ENCODE results near the gene COL4A2.

COL4A2 gene

GRCh38 chr13:110442930-110443621, 136.0 kb downstream of the COL4A2 start:
- DNase-seq (ENCODE audit: extremely low spot score), result no peak
- TF ChIP-seq TARDBP (IDR thresholded peaks at IDR 0.05) (no peak), HDGF (IDR thresholded peaks at IDR 0.05; ENCODE audit: borderline replicate concordance) (no peak), ZNF384 (IDR thresholded peaks at IDR 0.05) (no peak), FOXA1 (IDR thresholded peaks at IDR 0.05) (no peak), LEF1 (IDR thresholded peaks at IDR 0.05; ENCODE audit: borderline replicate concordance) (no peak), ARNT (IDR thresholded peaks at IDR 0.05) (no peak), L3MBTL2 (conservative IDR thresholded peaks at IDR 0.05) (no peak), CTBP1 (IDR thresholded peaks at IDR 0.05; ENCODE audit: borderline replicate concordance) (no peak), PKNOX1 (IDR thresholded peaks at IDR 0.05) (no peak), FOXM1 (IDR thresholded peaks at IDR 0.05; ENCODE audit: borderline replicate concordance) (no peak), SP1 (IDR thresholded peaks at IDR 0.05) (no peak), ELF4 (IDR thresholded peaks at IDR 0.05) (no peak), NFRKB (IDR thresholded peaks at IDR 0.05) (no peak)
- ChIA-PET POLR2A (no interaction called here), CTCF (no interaction called here)

GRCh38 chr13:110443622-110444225, 136.6 kb downstream of the COL4A2 start:
- ChIA-PET CTCF (interaction anchor here (1.0 to 1.2 kb wide), 2 partner anchors 12 to 222 kb away, joined by 3 read pairs; no protein-coding TSS in a partner anchor), POLR2A (no interaction called here)
- no peak for DNase-seq (ENCODE audit: extremely low spot score)
- TF ChIP-seq ZNF384 (IDR thresholded peaks at IDR 0.05) (no peak), NFRKB (IDR thresholded peaks at IDR 0.05) (no peak), CTBP1 (IDR thresholded peaks at IDR 0.05; ENCODE audit: borderline replicate concordance) (no peak), TARDBP (IDR thresholded peaks at IDR 0.05) (no peak), SUZ12 (IDR thresholded peaks at IDR 0.05) (no peak), BHLHE40 (IDR thresholded peaks at IDR 0.05; ENCODE audit: borderline replicate concordance) (no peak), FOXK2 (IDR thresholded peaks at IDR 0.05) (no peak), PKNOX1 (IDR thresholded peaks at IDR 0.05) (no peak)

- POLR2A ChIA-PET, result no interaction called here
- TF ChIP-seq NFRKB (IDR thresholded peaks at IDR 0.05) (no peak), L3MBTL2 (conservative IDR thresholded peaks at IDR 0.05) (no peak), ZNF384 (IDR thresholded peaks at IDR 0.05) (no peak), SUZ12 (IDR thresholded peaks at IDR 0.05) (no peak), ARNT (IDR thresholded peaks at IDR 0.05) (no peak), CTBP1 (IDR thresholded peaks at IDR 0.05; ENCODE audit: borderline replicate concordance) (no peak), ELF4 (IDR thresholded peaks at IDR 0.05) (no peak), BHLHE40 (IDR thresholded peaks at IDR 0.05; ENCODE audit: borderline replicate concordance) (no peak), FOXM1 (IDR thresholded peaks at IDR 0.05; ENCODE audit: borderline replicate concordance) (no peak)
- DNase-seq (ENCODE audit: extremely low spot score), result no peak
- CTCF ChIA-PET, result interaction anchor here (1.0 to 1.2 kb wide), 2 partner anchors 12 to 222 kb away, joined by 3 read pairs; no protein-coding TSS in a partner anchor
These were observed 137.2 kb downstream of the COL4A2 start for GRCh38 chr13:110444226-110444653.

- ChIA-PET POLR2A (no interaction called here), CTCF (interaction anchor here (1.2 kb wide), 1 partner anchor 223 kb away, joined by 3 read pairs; no protein-coding TSS in a partner anchor)
- no peak for DNase-seq (ENCODE audit: extremely low spot score)
- TF ChIP-seq NFRKB (IDR thresholded peaks at IDR 0.05), result no peak
These were observed 138.1 kb downstream of the COL4A2 start for GRCh38 chr13:110445183-110445582.

- TF ChIP-seq TARDBP (IDR thresholded peaks at IDR 0.05), result no peak
- TF ChIP-seq ZNF384 (IDR thresholded peaks at IDR 0.05), result no peak
- TF ChIP-seq FOXM1 (IDR thresholded peaks at IDR 0.05; ENCODE audit: borderline replicate concordance), result no peak
- TF ChIP-seq BHLHE40 (IDR thresholded peaks at IDR 0.05; ENCODE audit: borderline replicate concordance), result no peak
- TF ChIP-seq L3MBTL2 (conservative IDR thresholded peaks at IDR 0.05), result no peak
- CTCF ChIA-PET, result interaction anchor here (1.2 kb wide), 1 partner anchor 10 kb away, joined by 3 read pairs; no protein-coding TSS in a partner anchor
- POLR2A ChIA-PET, result no interaction called here
- no peak for DNase-seq (ENCODE audit: extremely low spot score)
These were observed 138.9 kb downstream of the COL4A2 start for GRCh38 chr13:110445722-110446574.

GRCh38 chr13:110446575-110446890, 139.4 kb downstream of the COL4A2 start:
- TF ChIP-seq HDGF (IDR thresholded peaks at IDR 0.05; ENCODE audit: borderline replicate concordance) (no peak), ELF4 (IDR thresholded peaks at IDR 0.05) (no peak), FOXK2 (IDR thresholded peaks at IDR 0.05) (no peak), ARNT (IDR thresholded peaks at IDR 0.05) (no peak), LEF1 (IDR thresholded peaks at IDR 0.05; ENCODE audit: borderline replicate concordance) (no peak), SP1 (IDR thresholded peaks at IDR 0.05) (no peak), NFRKB (IDR thresholded peaks at IDR 0.05) (no peak), FOXM1 (IDR thresholded peaks at IDR 0.05; ENCODE audit: borderline replicate concordance) (no peak), CTBP1 (IDR thresholded peaks at IDR 0.05; ENCODE audit: borderline replicate concordance) (no peak), TARDBP (IDR thresholded peaks at IDR 0.05) (no peak), PKNOX1 (IDR thresholded peaks at IDR 0.05) (no peak), BHLHE40 (IDR thresholded peaks at IDR 0.05; ENCODE audit: borderline replicate concordance) (no peak)
- ChIA-PET CTCF (interaction anchor here (1.2 kb wide), 1 partner anchor 9 kb away, joined by 3 read pairs; no protein-coding TSS in a partner anchor), POLR2A (no interaction called here)
- DNase-seq (ENCODE audit: extremely low spot score), result no peak
